Measurements from ENCODE around the gene PPFIA4. TPM values are rescaled to one million over a fixed set of nuclear protein-coding genes. Genes with fewer than 3 reads are reported as not detected.

Gene PPFIA4
- total RNA-seq, 1 donor from 2014 or later: 1.3 TPM

DNA sequence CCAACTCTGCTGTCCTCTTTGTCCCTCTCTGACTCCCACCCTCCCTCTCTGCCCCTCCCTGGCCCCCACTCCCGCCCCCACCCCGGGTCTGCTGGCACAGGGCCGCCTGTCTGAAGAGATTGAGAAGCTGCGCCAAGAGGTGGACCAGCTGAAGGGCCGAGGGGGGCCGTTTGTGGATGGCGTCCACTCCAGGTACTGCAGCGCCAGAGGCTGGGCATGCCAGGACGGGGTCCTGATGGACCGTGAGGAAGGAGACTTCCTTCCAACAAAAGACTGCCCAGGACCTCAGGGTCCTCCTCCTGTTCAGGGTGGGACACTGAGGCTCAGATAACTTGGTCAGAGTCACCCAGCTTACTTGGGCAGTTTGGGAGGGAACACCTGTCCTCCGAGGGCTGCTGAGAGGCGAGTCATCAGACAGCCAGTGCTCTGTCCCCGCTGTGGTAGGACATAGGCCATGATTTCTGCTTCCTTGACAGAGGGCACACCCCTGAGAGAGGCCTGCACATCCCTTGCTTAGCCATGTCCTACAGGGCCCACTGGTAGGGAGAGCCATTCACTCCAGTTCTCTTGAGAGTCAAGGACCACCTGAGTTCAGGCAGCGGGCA is 23.4 kb downstream of the PPFIA4 start:
- Histone ChIP-seq H3K36me3 (no peaks in the 10 kb centered on the region), H3K9me3 (no peaks in the 10 kb centered on the region), H3K4me3 (no peak overlapping the region), H3K27me3 (peaks cover 5% of the 10 kb centered on the region), H3K27ac (no peak overlapping the region), H3K4me1 (no peaks in the 10 kb centered on the region)
- intact Hi-C loops (cut with DNase I): no loop called here
- ATAC-seq (no peak), DNase-seq (no peak)
- no peak for TF ChIP-seq CTCF (IDR thresholded peaks at IDR 0.05)

DNA sequence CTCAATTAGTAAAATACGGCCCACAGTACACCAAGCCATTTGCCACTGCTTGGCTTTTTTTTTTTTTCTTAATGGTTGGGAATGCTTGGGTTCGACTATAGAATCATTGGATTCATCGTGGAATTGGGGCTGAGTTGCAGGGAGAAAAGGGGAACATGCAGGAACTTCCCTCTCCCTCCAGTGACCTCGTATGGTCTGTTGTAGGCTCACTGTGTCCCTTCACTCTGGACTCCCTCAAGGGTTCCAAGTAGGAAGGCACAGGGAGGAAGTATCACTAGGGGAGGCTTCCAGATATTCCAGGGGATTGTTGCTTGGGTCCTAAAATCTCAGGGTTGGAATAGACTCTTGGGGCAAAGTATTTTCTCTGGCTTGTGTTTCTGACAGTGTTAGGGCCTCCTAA is 24.5 kb downstream of the PPFIA4 start:
- intact Hi-C loops (cut with DNase I): no loop called here
- TF ChIP-seq CTCF (IDR thresholded peaks at IDR 0.05): no peak
- Histone ChIP-seq H3K4me3 (no peak overlapping the region), H3K36me3 (no peaks in the 10 kb centered on the region), H3K27me3 (peaks cover 5% of the 10 kb centered on the region), H3K27ac (no peak overlapping the region), H3K4me1 (no peaks in the 10 kb centered on the region), H3K9me3 (no peaks in the 10 kb centered on the region)
- DNase-seq: no peak
- ATAC-seq: no peak

- DNase-seq (no peak), ATAC-seq (no peak)
- intact Hi-C loops (cut with DNase I): no loop called here
- H3K27ac ChIP-seq: no peak overlapping the region
- H3K4me1 ChIP-seq: no peaks in the 10 kb centered on the region
- TF ChIP-seq CTCF (IDR thresholded peaks at IDR 0.05): no peak
- H3K9me3 ChIP-seq: no peaks in the 10 kb centered on the region
- peaks cover 5% of the 10 kb centered on the region for H3K27me3 ChIP-seq
- no peaks in the 10 kb centered on the region for H3K36me3 ChIP-seq
- no peak overlapping the region for H3K4me3 ChIP-seq
These were observed 25.6 kb downstream of the PPFIA4 start for GRCh38 chr1:203051841-203052324.

- Histone ChIP-seq H3K4me3 (no peak overlapping the region), H3K27ac (no peak overlapping the region), H3K4me1 (no peaks in the 10 kb centered on the region), H3K36me3 (no peaks in the 10 kb centered on the region), H3K9me3 (no peaks in the 10 kb centered on the region), H3K27me3 (peaks cover 5% of the 10 kb centered on the region)
- intact Hi-C loops (cut with DNase I): no loop called here
- no peak for TF ChIP-seq CTCF (IDR thresholded peaks at IDR 0.05)
- DNase-seq (no peak), ATAC-seq (no peak)
These were observed 26.3 kb downstream of the PPFIA4 start for GRCh38 chr1:203052601-203053000.

- H3K4me1 ChIP-seq: peaks cover 4% of the 10 kb centered on the region
- H3K36me3 ChIP-seq: no peaks in the 10 kb centered on the region
- no peaks in the 10 kb centered on the region for H3K9me3 ChIP-seq
- no peak overlapping the region for H3K27ac ChIP-seq
- no peak overlapping the region for H3K4me3 ChIP-seq
- intact Hi-C loops (cut with DNase I): no loop called here
- H3K27me3 ChIP-seq: peaks cover 5% of the 10 kb centered on the region
- DNase-seq (no peak), ATAC-seq (no peak)
- no peak for TF ChIP-seq CTCF (IDR thresholded peaks at IDR 0.05)
These were observed 27.9 kb downstream of the PPFIA4 start for GRCh38 chr1:203054184-203054583.

GRCh38 chr1:203054642-203055041 is 28.4 kb downstream of the PPFIA4 start:
- no peak for TF ChIP-seq CTCF (IDR thresholded peaks at IDR 0.05)
- H3K4me1 ChIP-seq: peaks cover 4% of the 10 kb centered on the region
- no peaks in the 10 kb centered on the region for H3K36me3 ChIP-seq
- DNase-seq (no peak), ATAC-seq (no peak)
- H3K27ac ChIP-seq: no peak overlapping the region
- no peaks in the 10 kb centered on the region for H3K9me3 ChIP-seq
- intact Hi-C loops (cut with DNase I): no loop called here
- H3K4me3 ChIP-seq: no peak overlapping the region
- H3K27me3 ChIP-seq: peaks cover 5% of the 10 kb centered on the region

All from upper lobe of right lung (tissue), 1 donor.